ENCODE data around the gene SBSN. TPM values are rescaled to one million over a fixed set of nuclear protein-coding genes. Genes with fewer than 3 reads are reported as not detected.

SBSN gene
- total RNA-seq, 1 donor from 2014 or later: 0.29 TPM

DNA sequence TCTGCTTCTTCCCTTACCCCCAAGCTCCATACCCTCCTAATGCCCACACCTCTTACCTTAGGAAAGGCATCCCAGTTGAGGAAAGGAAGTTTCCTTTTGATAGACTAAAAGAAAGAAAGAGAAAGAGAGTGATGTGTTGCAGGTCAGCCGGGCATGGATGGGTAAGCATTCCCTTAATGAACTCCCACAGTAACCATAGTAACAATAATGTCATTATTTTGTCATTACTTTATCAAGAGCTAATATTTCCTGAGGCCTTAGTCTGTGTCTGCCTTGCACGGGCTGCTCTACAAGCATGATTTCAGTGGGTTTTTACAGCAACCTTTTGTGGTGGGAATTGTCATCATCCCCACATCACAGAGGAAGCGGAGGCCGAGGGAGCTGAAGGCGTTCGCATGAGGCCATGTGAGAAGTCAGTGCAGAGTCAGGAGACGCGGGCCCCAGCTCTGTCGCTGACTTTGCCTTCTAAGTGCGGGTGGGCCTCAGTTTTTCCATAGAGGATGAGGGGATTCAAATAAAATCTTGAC, 40.4 kb downstream of the SBSN start:
- TF ChIP-seq, protein P1, sequence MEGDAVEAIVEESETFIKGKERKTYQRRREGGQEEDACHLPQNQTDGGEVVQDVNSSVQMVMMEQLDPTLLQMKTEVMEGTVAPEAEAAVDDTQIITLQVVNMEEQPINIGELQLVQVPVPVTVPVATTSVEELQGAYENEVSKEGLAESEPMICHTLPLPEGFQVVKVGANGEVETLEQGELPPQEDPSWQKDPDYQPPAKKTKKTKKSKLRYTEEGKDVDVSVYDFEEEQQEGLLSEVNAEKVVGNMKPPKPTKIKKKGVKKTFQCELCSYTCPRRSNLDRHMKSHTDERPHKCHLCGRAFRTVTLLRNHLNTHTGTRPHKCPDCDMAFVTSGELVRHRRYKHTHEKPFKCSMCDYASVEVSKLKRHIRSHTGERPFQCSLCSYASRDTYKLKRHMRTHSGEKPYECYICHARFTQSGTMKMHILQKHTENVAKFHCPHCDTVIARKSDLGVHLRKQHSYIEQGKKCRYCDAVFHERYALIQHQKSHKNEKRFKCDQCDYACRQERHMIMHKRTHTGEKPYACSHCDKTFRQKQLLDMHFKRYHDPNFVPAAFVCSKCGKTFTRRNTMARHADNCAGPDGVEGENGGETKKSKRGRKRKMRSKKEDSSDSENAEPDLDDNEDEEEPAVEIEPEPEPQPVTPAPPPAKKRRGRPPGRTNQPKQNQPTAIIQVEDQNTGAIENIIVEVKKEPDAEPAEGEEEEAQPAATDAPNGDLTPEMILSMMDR (IDR thresholded peaks at IDR 0.05; ENCODE audit: partially characterized antibody, unreplicated experiment): no peak
- no peak for DNase-seq
- H3K9me3 Mint-ChIP-seq (ENCODE audit: unreplicated experiment): peaks cover 3% of the 10 kb centered on the region
- H3K4me3 Mint-ChIP-seq (ENCODE audit: unreplicated experiment): no peak overlapping the region
- no peak overlapping the region for H3K27ac Mint-ChIP-seq (ENCODE audit: unreplicated experiment)
- H3K27me3 Mint-ChIP-seq (ENCODE audit: unreplicated experiment): peaks cover 2% of the 10 kb centered on the region
- H3K4me1 Mint-ChIP-seq (ENCODE audit: low read depth, unreplicated experiment): no peaks in the 10 kb centered on the region
- H3K36me3 Mint-ChIP-seq (ENCODE audit: unreplicated experiment): no peaks in the 10 kb centered on the region

DNA sequence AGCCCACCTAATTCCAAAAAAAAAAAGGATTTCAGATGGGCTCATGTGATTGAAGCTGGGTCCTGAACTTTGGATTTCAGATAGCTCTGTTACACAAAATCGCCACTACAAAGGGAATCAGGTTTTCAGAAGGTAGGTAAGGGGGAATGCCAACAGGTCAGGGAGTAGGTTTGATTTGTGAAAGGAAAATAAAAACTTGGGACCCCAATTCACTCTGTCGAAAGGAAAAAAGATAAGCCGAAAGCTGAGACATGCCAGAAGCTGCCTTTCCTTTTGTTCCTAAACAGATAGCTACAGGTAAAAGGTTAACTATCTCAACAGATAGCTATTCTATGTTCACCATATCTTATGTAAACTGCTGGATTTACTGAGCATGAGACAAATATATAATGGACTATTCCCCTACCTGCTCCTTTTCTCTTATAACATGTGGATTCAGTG, 41.8 kb downstream of the SBSN start:
- H3K27ac Mint-ChIP-seq (ENCODE audit: unreplicated experiment): no peak overlapping the region
- H3K4me1 Mint-ChIP-seq (ENCODE audit: low read depth, unreplicated experiment): no peaks in the 10 kb centered on the region
- H3K27me3 Mint-ChIP-seq (ENCODE audit: unreplicated experiment): peaks cover 2% of the 10 kb centered on the region
- peaks cover 3% of the 10 kb centered on the region for H3K9me3 Mint-ChIP-seq (ENCODE audit: unreplicated experiment)
- H3K36me3 Mint-ChIP-seq (ENCODE audit: unreplicated experiment): no peaks in the 10 kb centered on the region
- TF ChIP-seq, protein P1 (IDR thresholded peaks at IDR 0.05; ENCODE audit: partially characterized antibody, unreplicated experiment): no peak
- H3K4me3 Mint-ChIP-seq (ENCODE audit: unreplicated experiment): no peak overlapping the region
- DNase-seq: no peak

DNA sequence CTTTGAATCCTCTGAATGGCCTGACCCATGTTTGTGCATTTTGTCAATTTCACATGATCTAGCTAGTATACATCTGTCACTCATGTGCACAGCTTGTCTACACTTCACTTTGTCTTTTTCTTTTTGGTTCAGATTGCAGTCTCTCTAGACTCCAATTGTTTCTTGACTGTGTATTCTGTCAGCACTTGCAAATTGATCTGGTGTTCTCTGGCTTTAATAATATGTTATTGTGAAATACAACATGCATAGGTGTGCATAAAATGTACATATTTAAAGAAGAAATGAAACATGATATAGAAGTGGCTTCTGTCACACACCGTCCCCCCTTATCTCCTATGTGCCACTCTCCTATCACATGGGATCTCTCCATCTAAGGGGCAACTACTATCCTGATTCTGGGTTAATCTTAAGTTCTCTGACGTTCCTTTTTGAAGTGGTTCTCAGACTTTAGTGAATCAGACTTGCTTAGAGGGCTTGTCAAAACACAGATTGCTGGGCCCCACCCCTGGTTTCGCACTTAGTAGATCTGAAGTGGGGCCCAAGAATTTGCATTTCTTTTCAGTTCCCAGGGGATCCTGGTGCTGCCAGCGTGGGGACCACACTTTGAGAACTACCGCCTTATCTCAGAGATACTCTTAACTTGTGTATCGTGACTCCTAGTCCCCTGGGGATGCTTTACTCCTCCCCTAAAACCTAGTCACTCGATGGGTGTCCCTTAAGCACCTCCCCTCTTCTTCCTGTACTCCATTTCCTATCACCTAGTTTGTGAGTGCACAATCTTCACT, 43.7 kb downstream of the SBSN start:
- no peaks in the 10 kb centered on the region for H3K27me3 Mint-ChIP-seq (ENCODE audit: unreplicated experiment)
- H3K4me1 Mint-ChIP-seq (ENCODE audit: low read depth, unreplicated experiment): no peaks in the 10 kb centered on the region

DNA sequence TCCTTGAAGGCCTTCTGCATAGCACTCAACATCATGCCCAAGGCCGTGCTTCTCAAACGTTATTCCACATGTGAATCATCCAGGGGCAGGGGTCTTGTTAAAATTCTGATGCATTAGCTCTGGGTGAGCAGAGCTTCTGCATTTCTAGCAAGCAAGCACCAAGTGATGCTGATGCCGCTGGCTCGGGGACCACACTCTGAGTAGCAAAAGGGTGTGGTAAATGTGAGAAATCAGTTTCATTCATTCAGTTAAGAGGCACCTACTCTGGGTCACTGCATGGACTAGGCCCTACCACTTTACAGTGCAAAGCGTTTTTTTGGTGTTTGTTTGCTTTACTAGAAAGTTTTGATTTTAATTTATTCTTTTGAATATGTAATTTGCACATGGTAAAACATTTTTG, 45.0 kb downstream of the SBSN start:
- Mint-ChIP-seq H3K27ac (ENCODE audit: unreplicated experiment) (no peak overlapping the region), H3K27me3 (ENCODE audit: unreplicated experiment) (no peaks in the 10 kb centered on the region), H3K4me3 (ENCODE audit: unreplicated experiment) (no peak overlapping the region), H3K9me3 (ENCODE audit: unreplicated experiment) (peaks cover 3% of the 10 kb centered on the region), H3K4me1 (ENCODE audit: low read depth, unreplicated experiment) (no peaks in the 10 kb centered on the region), H3K36me3 (ENCODE audit: unreplicated experiment) (no peaks in the 10 kb centered on the region)
- no peak for DNase-seq
- TF ChIP-seq, protein P1 (IDR thresholded peaks at IDR 0.05; ENCODE audit: partially characterized antibody, unreplicated experiment): no peak

More for the DNA sequence above, 43.7 kb downstream of the SBSN start:
- no peak for DNase-seq
- H3K36me3 Mint-ChIP-seq (ENCODE audit: unreplicated experiment): no peaks in the 10 kb centered on the region
- TF ChIP-seq, protein P1 (IDR thresholded peaks at IDR 0.05; ENCODE audit: partially characterized antibody, unreplicated experiment): no peak
- no peak overlapping the region for H3K27ac Mint-ChIP-seq (ENCODE audit: unreplicated experiment)
- peaks cover 3% of the 10 kb centered on the region for H3K9me3 Mint-ChIP-seq (ENCODE audit: unreplicated experiment)
- H3K4me3 Mint-ChIP-seq (ENCODE audit: unreplicated experiment): no peak overlapping the region
